EL (cell line): ENCODE measurements around the gene FXN.

Experiments
- DNase-seq: peaks from one replicate; pipeline ENCODE4 v3.0.0-alpha.2; 2016

FXN gene

GRCh38 chr9:69145144-69145715 lies 109.7 kb downstream of the FXN start:
- DNase-seq = peak; percentile 19

GRCh38 chr9:69147041-69147834 lies 111.7 kb downstream of the FXN start:
- DNase-seq = no peak

GRCh38 chr9:69149321-69149807 lies 113.8 kb downstream of the FXN start:
- peak; percentile 53 for DNase-seq
